ENCODE measurements around the gene AFG3L2.

DNA sequence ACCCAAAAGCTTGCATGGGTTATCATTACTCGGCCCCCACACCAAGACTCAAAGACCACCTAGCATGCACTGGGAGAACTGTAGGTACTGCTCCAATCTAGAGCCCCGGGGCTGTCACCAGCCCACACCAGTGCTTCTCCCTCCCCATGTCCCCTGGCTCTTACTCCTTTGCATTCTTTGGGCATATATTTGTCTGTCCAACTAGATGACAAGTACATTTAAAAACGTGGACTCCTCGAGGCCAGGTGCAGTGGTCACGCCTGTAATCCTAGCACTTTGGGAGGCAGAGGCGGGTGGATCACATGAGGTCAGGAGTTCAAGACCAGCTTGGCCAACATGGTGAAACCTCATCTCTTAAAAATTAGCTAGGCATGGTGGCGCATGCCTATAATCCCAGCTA, 7.8 kb downstream of the AFG3L2 start:
- TF ChIP-seq POLR2AphosphoS5 (IDR thresholded peaks at IDR 0.05; ENCODE audit: borderline replicate concordance, low read depth, low read length) (no peak), EZH2 (IDR thresholded peaks at IDR 0.05) (no peak), FOXP2 (optimal IDR thresholded peaks at IDR 0.05; ENCODE audit: control extremely low read depth, extremely low read length, insufficient read depth) (no peak)

Measured in SK-N-MC (cell line).